Epithelial cell of proximal tubule (primary cell): ENCODE data around the gene USP40. TPM values are rescaled to one million over a fixed set of nuclear protein-coding genes. Genes with fewer than 3 reads are reported as not detected.

Experiments used
- DNase-seq: peaks from one replicate; pipeline ENCODE4 v3.0.0-alpha.2; 2011; ENCODE audit warnings: low read depth
- H3K4me3 ChIP-seq: 2 replicates; pipeline ENCODE4 v1.5.1; 2011; ENCODE audit warnings: low read depth, mild to moderate bottlenecking, low read length
- CTCF ChIP-seq: conservative IDR thresholded peaks from 2 replicates; pipeline ENCODE4 v1.5.1; 2012; ENCODE audit warnings: low read depth, mild to moderate bottlenecking, low read length
- total RNA-seq: library from RNA; depleted of rRNA; stranded (reverse); fragments of >200 nt; gene quantifications from 2 replicates; pipeline ENCODE4 v1.2.3, GENCODE V29; 2015

The USP40 gene
- total RNA-seq, 1 donor from 2014 or later = 33.6 TPM

- DNase-seq = no peak
- no peak overlapping the region for H3K4me3 ChIP-seq
- no peak for TF ChIP-seq CTCF
Observed at GRCh38 chr2:233489143-233489542, 77.4 kb downstream of the USP40 start.

- no peak overlapping the region for H3K4me3 ChIP-seq
- no peak for DNase-seq
- TF ChIP-seq CTCF = no peak
Observed at GRCh38 chr2:233487748-233488345, 78.7 kb downstream of the USP40 start.

- TF ChIP-seq CTCF = no peak
- DNase-seq = no peak
- no peak overlapping the region for H3K4me3 ChIP-seq
Observed at GRCh38 chr2:233486778-233487552, 79.6 kb downstream of the USP40 start.

GRCh38 chr2:233486357-233486756 lies 80.2 kb downstream of the USP40 start:
- H3K4me3 ChIP-seq = no peak overlapping the region
- no peak for TF ChIP-seq CTCF
- no peak for DNase-seq

- no peak overlapping the region for H3K4me3 ChIP-seq
- DNase-seq = no peak
- TF ChIP-seq CTCF = no peak
Observed at GRCh38 chr2:233485726-233486125, 80.9 kb downstream of the USP40 start.

GRCh38 chr2:233482616-233483015 lies 84.0 kb downstream of the USP40 start:
- no peak for DNase-seq
- H3K4me3 ChIP-seq = no peak overlapping the region
- TF ChIP-seq CTCF = no peak
